ENCODE data around the gene TFDP1. TPM values are rescaled to one million over a fixed set of nuclear protein-coding genes. Genes with fewer than 3 reads are reported as not detected.

TFDP1 gene
- total and polyA plus RNA-seq, 3 donors from 2014 or later, result 72.4 to 135 (median 73.1) TPM

GRCh38 chr13:113607056-113607888, 22.7 kb downstream of the TFDP1 start:
- no peak overlapping the region for H3K27ac ChIP-seq
- H3K27me3 ChIP-seq, result no peaks in the 10 kb centered on the region
- peaks cover 15% of the 10 kb centered on the region for H3K4me1 ChIP-seq
- WGBS, 2 donors, result 85 to 86% methylated on average over 13 to 28 of the region's 28 CpGs
- H3K4me3 ChIP-seq, result no peak overlapping the region
- no peak for DNase-seq
- H3K36me3 ChIP-seq (ENCODE audit: low read depth, missing control alignments), result no peaks in the 10 kb centered on the region
- TF ChIP-seq, protein P1, sequence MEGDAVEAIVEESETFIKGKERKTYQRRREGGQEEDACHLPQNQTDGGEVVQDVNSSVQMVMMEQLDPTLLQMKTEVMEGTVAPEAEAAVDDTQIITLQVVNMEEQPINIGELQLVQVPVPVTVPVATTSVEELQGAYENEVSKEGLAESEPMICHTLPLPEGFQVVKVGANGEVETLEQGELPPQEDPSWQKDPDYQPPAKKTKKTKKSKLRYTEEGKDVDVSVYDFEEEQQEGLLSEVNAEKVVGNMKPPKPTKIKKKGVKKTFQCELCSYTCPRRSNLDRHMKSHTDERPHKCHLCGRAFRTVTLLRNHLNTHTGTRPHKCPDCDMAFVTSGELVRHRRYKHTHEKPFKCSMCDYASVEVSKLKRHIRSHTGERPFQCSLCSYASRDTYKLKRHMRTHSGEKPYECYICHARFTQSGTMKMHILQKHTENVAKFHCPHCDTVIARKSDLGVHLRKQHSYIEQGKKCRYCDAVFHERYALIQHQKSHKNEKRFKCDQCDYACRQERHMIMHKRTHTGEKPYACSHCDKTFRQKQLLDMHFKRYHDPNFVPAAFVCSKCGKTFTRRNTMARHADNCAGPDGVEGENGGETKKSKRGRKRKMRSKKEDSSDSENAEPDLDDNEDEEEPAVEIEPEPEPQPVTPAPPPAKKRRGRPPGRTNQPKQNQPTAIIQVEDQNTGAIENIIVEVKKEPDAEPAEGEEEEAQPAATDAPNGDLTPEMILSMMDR (IDR thresholded peaks at IDR 0.05), result no peak
- no peak for TF ChIP-seq POLR2A (IDR thresholded peaks at IDR 0.05)
- intact Hi-C loops (cut with DNase I; ENCODE audit: low total_unique reads), result no loop called here
- no peaks in the 10 kb centered on the region for H3K9me3 ChIP-seq

- H3K36me3 ChIP-seq (ENCODE audit: low read depth, missing control alignments), result no peaks in the 10 kb centered on the region
- TF ChIP-seq, protein P1 (IDR thresholded peaks at IDR 0.05), result no peak
- no peak for TF ChIP-seq POLR2A (IDR thresholded peaks at IDR 0.05)
- WGBS, 2 donors, result 84 to 90% methylated on average over 11 to 25 of the region's 25 CpGs
These were observed 23.5 kb downstream of the TFDP1 start for GRCh38 chr13:113607889-113608635.

GRCh38 chr13:113608967-113609533, 24.5 kb downstream of the TFDP1 start:
- Histone ChIP-seq H3K27me3 (no peaks in the 10 kb centered on the region), H3K4me1 (peaks cover 14% of the 10 kb centered on the region), H3K4me3 (no peak overlapping the region), H3K9me3 (no peaks in the 10 kb centered on the region), H3K27ac (no peak overlapping the region), H3K36me3 (ENCODE audit: low read depth, missing control alignments) (no peaks in the 10 kb centered on the region)
- DNase-seq, result no peak
- 94 to 97% methylated on average over 18 to 22 of the region's 22 CpGs for WGBS, 2 donors
- intact Hi-C loops (cut with DNase I; ENCODE audit: low total_unique reads), result no loop called here
- TF ChIP-seq, protein P1 (IDR thresholded peaks at IDR 0.05), result no peak
- TF ChIP-seq POLR2A (IDR thresholded peaks at IDR 0.05), result no peak

More at GRCh38 chr13:113607889-113608635, 23.5 kb downstream of the TFDP1 start:
- no peak overlapping the region for H3K4me3 ChIP-seq
- no peak overlapping the region for H3K27ac ChIP-seq
- no peak for DNase-seq
- peaks cover 15% of the 10 kb centered on the region for H3K4me1 ChIP-seq
- no peaks in the 10 kb centered on the region for H3K9me3 ChIP-seq
- intact Hi-C loops (cut with DNase I; ENCODE audit: low total_unique reads), result no loop called here
- no peaks in the 10 kb centered on the region for H3K27me3 ChIP-seq

DNA sequence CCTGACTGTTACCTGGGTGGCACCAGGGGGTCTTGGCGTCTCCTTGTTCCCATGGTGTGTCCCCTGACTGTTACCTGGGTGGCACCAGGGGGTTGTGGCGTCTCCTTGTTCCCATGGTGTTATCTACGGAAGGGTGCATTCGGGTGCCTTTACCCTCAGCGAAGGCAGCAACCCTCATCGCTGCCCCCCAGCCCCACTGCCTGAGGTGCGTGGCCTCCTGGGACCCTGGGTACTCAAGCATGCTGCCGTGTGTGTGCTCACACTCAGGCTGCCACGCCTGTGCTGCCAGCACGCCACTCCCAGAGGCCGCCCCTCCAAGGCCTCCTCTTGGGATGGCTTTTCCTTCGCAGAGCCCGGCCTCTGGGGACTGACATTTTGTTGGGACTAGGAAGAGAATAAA, 25.1 kb downstream of the TFDP1 start:
- 94 to 96% methylated on average over 12 of the region's 13 CpGs for WGBS, 2 donors
- H3K27ac ChIP-seq, result no peak overlapping the region
- no peak for DNase-seq
- H3K9me3 ChIP-seq, result no peaks in the 10 kb centered on the region
- intact Hi-C loops (cut with DNase I; ENCODE audit: low total_unique reads), result no loop called here
- no peaks in the 10 kb centered on the region for H3K27me3 ChIP-seq
- no peak for TF ChIP-seq POLR2A (IDR thresholded peaks at IDR 0.05)
- TF ChIP-seq, protein P1 (IDR thresholded peaks at IDR 0.05), result no peak
- H3K4me3 ChIP-seq, result no peak overlapping the region
- H3K4me1 ChIP-seq, result peaks cover 11% of the 10 kb centered on the region
- H3K36me3 ChIP-seq (ENCODE audit: low read depth, missing control alignments), result no peaks in the 10 kb centered on the region
